HCT116 (cell line): ENCODE measurements around the gene PNO1. TPM values are rescaled to one million over a fixed set of nuclear protein-coding genes. Genes with fewer than 3 reads are reported as not detected.

Source experiments
- ATAC-seq: fragments of 200-7000 bp; cut with Tn5 transposase; 2 replicates; pipeline ENCODE4 v1.9.1; 2020; ENCODE audit warnings: mild to moderate bottlenecking, moderate library complexity
- BruUV-seq: library from RNA; stranded (reverse); fragments of 400-500 nt; replicated peaks from 2 replicates; lab custom pipeline; 2021; lab: Mats Ljungman, UMichigan
- CTCF ChIA-PET: fragments of 300-600 bp; sonication (Branson Sonifier 250); formaldehyde crosslinking; loops from one replicate; lab custom pipeline; 2021; ENCODE audit warnings: antibody characterized with exemption; lab: Charles Lee
- POLR2A ChIA-PET: fragments of 300-600, 350-600 bp; sonication (Branson Sonifier 250); formaldehyde crosslinking; loops from one replicate; lab custom pipeline; 2021; ENCODE audit warnings: antibody characterized with exemption; lab: Charles Lee
- RAD21 ChIA-PET, 2 experiments: fragments of 300-600 bp; sonication (Branson Sonifier 250); formaldehyde crosslinking; loops; one replicate each; lab custom pipeline; 2023; ENCODE audit warnings: low total read pairs in 2 of 2; ENCODE audit not compliant: uncharacterized antibody in 2 of 2, unreplicated experiment in 2 of 2, low non-redundant PET in 1 of 2; lab: Charles Lee
- DNase-seq: peaks from one replicate; pipeline ENCODE4 v3.0.0-alpha.2; 2010; ENCODE audit warnings: low read depth, low spot score
- H2AFZ ChIP-seq: fragments of 200-600 bp; shearing (Covaris generic), sonication (generic); 2 replicates; pipeline ENCODE4 v1.6.1; 2017; ENCODE audit warnings: low read depth, mixed run types, mixed read lengths, antibody characterized with exemption, low read length; ENCODE audit not compliant: poor library complexity, severe bottlenecking
- H3K27ac ChIP-seq: 2 replicates; pipeline ENCODE4 v1.5.1; 2012; ENCODE audit warnings: low read depth, low read length
- H3K27me3 ChIP-seq: fragments of 200-600 bp; sonication (generic); 2 replicates; pipeline ENCODE4 v1.6.1; 2016; ENCODE audit warnings: mixed run types, low read length, mixed read lengths; ENCODE audit not compliant: insufficient read depth
- H3K36me3 ChIP-seq, 2 experiments: fragments of 200-500 bp in 1 of 2; fragments of 200-600 bp in 1 of 2; sonication (Bioruptor generic) in 1 of 2; sonication (generic) in 1 of 2; 2 replicates each; pipeline versions ENCODE4 v1.5.1 to v1.6.1; 2014 to 2016; ENCODE audit warnings: low read length in 2 of 2, inconsistent platforms in 1 of 2, mixed read lengths in 1 of 2, mixed run types in 1 of 2; ENCODE audit not compliant: insufficient read depth in 2 of 2, control insufficient read depth in 1 of 2
- H3K4me1 ChIP-seq, 2 experiments: fragments of 200-600 bp in 1 of 2; sonication (generic) in 1 of 2; 2 replicates each; pipeline versions ENCODE4 v1.5.1 to v1.6.1; 2012 to 2017; ENCODE audit warnings: low read length in 2 of 2, inconsistent platforms in 1 of 2, mild to moderate bottlenecking in 1 of 2, mixed read lengths in 1 of 2, mixed run types in 1 of 2, moderate library complexity in 1 of 2; ENCODE audit not compliant: insufficient read depth in 2 of 2, control insufficient read depth in 1 of 2
- H3K4me2 ChIP-seq: fragments of 200-600 bp; sonication (generic); 2 replicates; pipeline ENCODE4 v1.6.1; 2017; ENCODE audit warnings: mixed run types, low read length, mixed read lengths
- H3K4me3 ChIP-seq, 2 experiments: fragments of 200-600 bp in 1 of 2; sonication (generic) in 1 of 2; replicated peaks in 1 of 2; 2 replicates each; pipeline ENCODE4 v1.5.1; 2011 to 2016; ENCODE audit warnings: low read length in 2 of 2, control low read depth in 1 of 2, low read depth in 1 of 2, mild to moderate bottlenecking in 1 of 2, mixed read lengths in 1 of 2, mixed run types in 1 of 2
- H3K79me2 ChIP-seq: fragments of 200-600 bp; sonication (generic); 2 replicates; pipeline ENCODE4 v1.6.1; 2017; ENCODE audit warnings: mild to moderate bottlenecking, mixed run types, low read length, moderate library complexity, mixed read lengths; ENCODE audit not compliant: insufficient read depth
- H3K9ac ChIP-seq: fragments of 200-600 bp; sonication (generic); 2 replicates; pipeline ENCODE4 v1.6.1; 2016; ENCODE audit warnings: low read length, mixed read lengths
- H3K9me2 ChIP-seq: fragments of 200-600 bp; sonication (generic), shearing (Covaris generic); 2 replicates; pipeline ENCODE4 v1.6.1; 2017; ENCODE audit warnings: mixed run types, mild to moderate bottlenecking, moderate library complexity; ENCODE audit not compliant: insufficient read depth
- H3K9me3 ChIP-seq, 2 experiments: fragments of 200-500 bp in 1 of 2; fragments of 200-600 bp in 1 of 2; sonication (Bioruptor generic) in 1 of 2; sonication (generic) in 1 of 2; 2 replicates each; pipeline ENCODE4 v1.6.1; 2014 to 2017; ENCODE audit warnings: low read length in 2 of 2, mixed read lengths in 2 of 2, inconsistent platforms in 1 of 2, low read depth in 1 of 2, mild to moderate bottlenecking in 1 of 2, mixed run types in 1 of 2, moderate library complexity in 1 of 2; ENCODE audit not compliant: control insufficient read depth in 1 of 2, insufficient read depth in 1 of 2
- H4K20me1 ChIP-seq: fragments of 200-600 bp; sonication (generic), shearing (Covaris generic); 2 replicates; pipeline ENCODE4 v1.6.1; 2017; ENCODE audit warnings: mixed run types, mild to moderate bottlenecking, moderate library complexity; ENCODE audit not compliant: insufficient read depth
- ATF3 ChIP-seq: IDR thresholded peaks from 2 replicates; pipeline ENCODE4 v1.6.1; 2012
- CEBPB ChIP-seq: IDR thresholded peaks from 2 replicates; pipeline ENCODE4 v1.6.1; 2012; ENCODE audit warnings: low read depth
- EGR1 ChIP-seq: IDR thresholded peaks from 2 replicates; pipeline ENCODE4 v1.6.1; 2012; ENCODE audit warnings: low read depth
- EZH2 ChIP-seq: fragments of 200-600 bp; sonication (generic); IDR thresholded peaks from 2 replicates; pipeline ENCODE4 v1.6.1; 2017; ENCODE audit warnings: antibody characterized with exemption, mixed run types
- FOSL1 ChIP-seq: IDR thresholded peaks from 2 replicates; pipeline ENCODE4 v1.6.1; 2012; ENCODE audit warnings: low read depth
- JUND ChIP-seq: IDR thresholded peaks from 2 replicates; pipeline ENCODE4 v1.6.1; 2012
- SP1 ChIP-seq: IDR thresholded peaks from 2 replicates; pipeline ENCODE4 v1.6.1; 2012; ENCODE audit warnings: low read depth
- SRF ChIP-seq: IDR thresholded peaks from 2 replicates; pipeline ENCODE4 v1.6.1; 2012; ENCODE audit warnings: low read depth
- TCF7L2 ChIP-seq: IDR thresholded peaks from 2 replicates; pipeline ENCODE4 v1.7.0; 2011; ENCODE audit warnings: borderline replicate concordance, inconsistent platforms; ENCODE audit not compliant: insufficient read depth, insufficient read length; ENCODE audit errors: extremely low read depth
- YY1 ChIP-seq: IDR thresholded peaks from 2 replicates; pipeline ENCODE4 v1.6.1; 2011; ENCODE audit warnings: low read length, low read depth, moderate library complexity, mild to moderate bottlenecking; ENCODE audit not compliant: insufficient replicate concordance; ENCODE audit errors: extremely low read depth
- ZFX ChIP-seq: fragments of 450-650 bp; IDR thresholded peaks from 2 replicates; pipeline ENCODE4 v1.6.1; 2017
- intact Hi-C: fragments of 100-400 bp; cut with micrococcal nuclease; formaldehyde crosslinking; loops from 2 replicates; pipeline ENCODE4 v1.10.0; 2022
- total RNA-seq: library from RNA; stranded (reverse); gene quantifications from one replicate; pipeline ENCODE4 v1.2.1, GENCODE V29; 2021; ENCODE audit not compliant: unreplicated experiment
- TF ChIP-seq, protein P1 (sequence below), 3 experiments: fragments of 200-600 bp in 1 of 3; sonication (generic) in 1 of 3; IDR thresholded peaks in 2 of 3; conservative IDR thresholded peaks in 1 of 3; 2 replicates each; pipeline ENCODE4 v1.5.1; 2012 to 2017; ENCODE audit warnings: low read depth in 2 of 3, low read length in 2 of 3, antibody characterized with exemption in 1 of 3, borderline replicate concordance in 1 of 3, control low read depth in 1 of 3, mild to moderate bottlenecking in 1 of 3, mixed read lengths in 1 of 3, mixed run types in 1 of 3, moderate library complexity in 1 of 3; ENCODE audit not compliant: insufficient read depth in 1 of 3

The PNO1 gene
- total RNA-seq, 1 experiment from 2014 or later: 23.3 TPM

DNA sequence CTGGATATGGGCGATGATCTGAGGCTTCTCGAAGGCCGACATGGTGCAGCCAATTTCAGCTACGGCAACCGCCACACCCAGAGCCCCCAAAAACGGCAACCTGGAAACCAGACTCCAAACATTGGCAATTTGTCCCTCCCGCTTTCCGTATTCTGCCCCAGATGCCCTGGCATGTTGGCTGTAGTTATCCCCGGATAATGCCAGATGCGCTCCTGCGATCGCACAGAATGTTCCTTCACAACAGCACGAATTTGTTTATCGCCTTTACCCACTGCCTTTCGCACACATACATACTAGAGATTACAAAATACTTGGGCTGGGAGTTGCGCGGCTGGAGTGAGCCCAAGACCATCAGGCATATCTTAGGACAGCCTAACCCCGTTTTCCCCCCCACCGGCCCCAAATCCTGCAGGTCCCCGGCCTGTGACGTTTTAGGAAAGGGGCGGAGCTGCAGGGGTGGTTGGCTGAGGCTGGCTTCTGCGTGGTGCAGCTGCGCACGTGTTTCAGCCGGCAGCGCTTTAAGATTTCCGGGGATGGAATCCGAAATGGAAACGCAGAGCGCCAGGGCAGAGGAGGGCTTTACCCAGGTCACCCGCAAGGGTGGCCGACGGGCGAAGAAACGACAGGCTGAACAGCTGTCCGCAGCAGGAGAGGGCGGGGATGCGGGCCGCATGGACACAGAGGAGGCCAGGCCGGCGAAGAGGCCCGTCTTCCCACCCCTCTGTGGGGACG lies at the start of gene PNO1 (continued):
- TF ChIP-seq, protein P1, sequence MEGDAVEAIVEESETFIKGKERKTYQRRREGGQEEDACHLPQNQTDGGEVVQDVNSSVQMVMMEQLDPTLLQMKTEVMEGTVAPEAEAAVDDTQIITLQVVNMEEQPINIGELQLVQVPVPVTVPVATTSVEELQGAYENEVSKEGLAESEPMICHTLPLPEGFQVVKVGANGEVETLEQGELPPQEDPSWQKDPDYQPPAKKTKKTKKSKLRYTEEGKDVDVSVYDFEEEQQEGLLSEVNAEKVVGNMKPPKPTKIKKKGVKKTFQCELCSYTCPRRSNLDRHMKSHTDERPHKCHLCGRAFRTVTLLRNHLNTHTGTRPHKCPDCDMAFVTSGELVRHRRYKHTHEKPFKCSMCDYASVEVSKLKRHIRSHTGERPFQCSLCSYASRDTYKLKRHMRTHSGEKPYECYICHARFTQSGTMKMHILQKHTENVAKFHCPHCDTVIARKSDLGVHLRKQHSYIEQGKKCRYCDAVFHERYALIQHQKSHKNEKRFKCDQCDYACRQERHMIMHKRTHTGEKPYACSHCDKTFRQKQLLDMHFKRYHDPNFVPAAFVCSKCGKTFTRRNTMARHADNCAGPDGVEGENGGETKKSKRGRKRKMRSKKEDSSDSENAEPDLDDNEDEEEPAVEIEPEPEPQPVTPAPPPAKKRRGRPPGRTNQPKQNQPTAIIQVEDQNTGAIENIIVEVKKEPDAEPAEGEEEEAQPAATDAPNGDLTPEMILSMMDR (IDR thresholded peaks at IDR 0.05 in 2 of 3, conservative IDR thresholded peaks at IDR 0.05 in 1 of 3; ENCODE audit: borderline replicate concordance in 1 of 3, insufficient read depth in 1 of 3, low read depth in 2 of 3, low read length in 2 of 3): no peak
- TF ChIP-seq TCF7L2: peak; percentile 37
- TF ChIP-seq FOSL1: no peak

DNA sequence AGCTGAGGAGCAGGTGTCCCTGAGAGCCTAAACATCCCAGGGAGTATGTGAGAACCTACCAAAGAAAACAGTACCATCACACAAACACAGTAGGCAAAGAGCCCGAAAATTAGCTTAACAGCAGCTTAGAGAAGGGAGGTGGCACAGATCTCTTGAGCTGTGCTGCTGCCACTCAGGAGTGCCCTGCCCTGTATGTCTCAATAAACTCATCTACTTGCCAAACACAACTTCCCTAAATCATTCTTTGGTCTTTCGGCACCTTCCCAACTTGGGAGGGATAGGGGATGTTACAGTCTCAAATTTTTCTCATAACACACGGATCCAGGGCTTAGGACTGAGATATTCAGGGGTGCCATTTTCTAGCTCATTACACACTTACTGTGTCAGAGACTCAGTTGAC lies 49.6 kb upstream of the PNO1 start:
- Histone ChIP-seq H3K9me2 (no peaks in the 10 kb centered on the region), H4K20me1 (no peaks in the 10 kb centered on the region), H3K4me1 (no peaks in the 10 kb centered on the region), H3K9me3 (peaks cover 0 to 4% of the 10 kb centered on the region in 2 experiments; a peak in 1 of 4 replicates), H3K27me3 (no peaks in the 10 kb centered on the region), H3K4me2 (no peak overlapping the region), H3K79me2 (no peaks in the 10 kb centered on the region), H3K36me3 (no peaks in the 10 kb centered on the region), H2AFZ (no peak overlapping the region), H3K27ac (no peak overlapping the region), H3K4me3 (no peak overlapping the region), H3K9ac (no peak overlapping the region)
- no TSS peak for BruUV-seq
- DNase-seq (no peak), ATAC-seq (no peak)
- intact Hi-C loops: no loop called here
- no peak for TF ChIP-seq CEBPB
- TF ChIP-seq, protein P1 (IDR thresholded peaks at IDR 0.05 in 2 of 3, conservative IDR thresholded peaks at IDR 0.05 in 1 of 3; ENCODE audit: borderline replicate concordance in 1 of 3, insufficient read depth in 1 of 3, low read depth in 2 of 3, low read length in 2 of 3): no peak
- TF ChIP-seq ATF3: no peak
- TF ChIP-seq JUND: no peak
- TF ChIP-seq ZFX: no peak
- no peak for TF ChIP-seq EGR1
- TF ChIP-seq SP1: no peak
- TF ChIP-seq YY1: no peak
- TF ChIP-seq EZH2: no peak
- no peak for TF ChIP-seq SRF
- ChIA-PET RAD21 (no interaction called here), POLR2A (no interaction called here), CTCF (interaction anchor here (1.5 kb wide), 1 partner anchor 14 kb away, joined by 7 read pairs; no protein-coding TSS in a partner anchor)
